Measurements from ENCODE around the gene SLC39A2.
A peak's percentile ranks its signal among the peaks of the same experiment; 100 is the strongest.

The SLC39A2 gene

GRCh38 chr14:21030531-21030930, 31.4 kb downstream of the SLC39A2 start:
- Mint-ChIP-seq H3K4me1 (peaks cover 37% of the 10 kb centered on the region), H3K27me3 (ENCODE audit: low read depth) (peaks cover 7% of the 10 kb centered on the region), H3K36me3 (ENCODE audit: low read depth) (no peaks in the 10 kb centered on the region), H3K27ac (peak overlapping the region; percentile 44 to 94 (median 74)), H3K9me3 (no peaks in the 10 kb centered on the region), H3K4me3 (peak overlapping the region in 2 of 3 experiments; percentile 26 to 31)
- no peak for TF ChIP-seq CTCF (IDR thresholded peaks at IDR 0.05; ENCODE audit: unreplicated experiment in 3 of 3)

- H3K27ac Mint-ChIP-seq, result peak overlapping the region; percentile 41 to 90 (median 55)
- H3K4me1 Mint-ChIP-seq, result peaks cover 29% of the 10 kb centered on the region
- H3K27me3 Mint-ChIP-seq (ENCODE audit: low read depth), result peaks cover 7% of the 10 kb centered on the region
- no peak for TF ChIP-seq CTCF (IDR thresholded peaks at IDR 0.05; ENCODE audit: unreplicated experiment in 3 of 3)
- H3K36me3 Mint-ChIP-seq (ENCODE audit: low read depth), result no peaks in the 10 kb centered on the region
- no peaks in the 10 kb centered on the region for H3K9me3 Mint-ChIP-seq
- peak overlapping the region in 1 of 3 experiments; percentile 10 for H3K4me3 Mint-ChIP-seq
Observed at GRCh38 chr14:21032326-21033132, 33.4 kb downstream of the SLC39A2 start.

- Mint-ChIP-seq H3K4me1 (peaks cover 35% of the 10 kb centered on the region), H3K36me3 (ENCODE audit: low read depth) (no peaks in the 10 kb centered on the region)
- TF ChIP-seq CTCF (IDR thresholded peaks at IDR 0.05; ENCODE audit: unreplicated experiment in 3 of 3), result no peak
Observed at GRCh38 chr14:21033133-21033698, 34.1 kb downstream of the SLC39A2 start.

GRCh38 chr14:21034707-21035106, 35.6 kb downstream of the SLC39A2 start, which contains the start of gene RNASE13:
Gene RNASE13, minus strand, starts transcription at chr14:21034807. Its CDS starts 519 bp downstream, at chr14:21034288.
- no peak for TF ChIP-seq CTCF (IDR thresholded peaks at IDR 0.05; ENCODE audit: unreplicated experiment in 3 of 3)
- Mint-ChIP-seq H3K9me3 (no peaks in the 10 kb centered on the region), H3K4me1 (peaks cover 50% of the 10 kb centered on the region), H3K4me3 (no peak within 1 kb of the TSS), H3K27me3 (ENCODE audit: low read depth) (peaks cover 7% of the 10 kb centered on the region), H3K27ac (no peak within 1 kb of the TSS), H3K36me3 (ENCODE audit: low read depth) (no peaks in the 10 kb centered on the region)

More at GRCh38 chr14:21033133-21033698, 34.1 kb downstream of the SLC39A2 start:
- H3K27me3 Mint-ChIP-seq (ENCODE audit: low read depth), result peaks cover 7% of the 10 kb centered on the region
- peak overlapping the region in 1 of 3 experiments; percentile 10 for H3K4me3 Mint-ChIP-seq
- no peaks in the 10 kb centered on the region for H3K9me3 Mint-ChIP-seq
- H3K27ac Mint-ChIP-seq, result peak overlapping the region in 2 of 3 experiments; percentile 41 to 55

GRCh38 chr14:21036751-21037150, 37.7 kb downstream of the SLC39A2 start:
- Mint-ChIP-seq H3K27ac (peak overlapping the region in 1 of 3 experiments; percentile 10), H3K4me3 (no peak overlapping the region), H3K36me3 (ENCODE audit: low read depth) (no peaks in the 10 kb centered on the region), H3K27me3 (ENCODE audit: low read depth) (peaks cover 3% of the 10 kb centered on the region), H3K9me3 (no peaks in the 10 kb centered on the region), H3K4me1 (peaks cover 56% of the 10 kb centered on the region)
- TF ChIP-seq CTCF (IDR thresholded peaks at IDR 0.05; ENCODE audit: unreplicated experiment in 3 of 3), result no peak
